WTC11 (cell line): ENCODE results near the gene DPH1. TPM values are rescaled to one million over a fixed set of nuclear protein-coding genes. Genes with fewer than 3 reads are reported as not detected.

Source experiments
- ATAC-seq: fragments of 200-7000 bp; cut with Tn5 transposase; 2 replicates; pipeline ENCODE4 v1.10.0; 2021; ENCODE audit warnings: mild to moderate bottlenecking, moderate library complexity
- CTCF ChIA-PET: fragments of 300-600 bp; sonication (Branson Sonifier 250); formaldehyde crosslinking; loops from one replicate; lab custom pipeline; 2021; ENCODE audit warnings: antibody characterized with exemption; lab: Charles Lee
- POLR2A ChIA-PET: fragments of 350-600 bp; sonication (Branson Sonifier 250); formaldehyde crosslinking; loops from one replicate; lab custom pipeline; 2021; ENCODE audit warnings: antibody characterized with exemption; lab: Charles Lee
- DNase-seq: peaks from one replicate; pipeline ENCODE4 v3.0.0; 2021; ENCODE audit warnings: low spot score
- H3K27ac Mint-ChIP-seq: 2 replicates; pipeline ENCODE4 v1.8.0; 2021; ENCODE audit warnings: mixed read lengths
- H3K27me3 Mint-ChIP-seq: 2 replicates; pipeline ENCODE4 v1.8.0; 2021; ENCODE audit warnings: low read depth, mild to moderate bottlenecking, moderate library complexity, mixed read lengths
- H3K36me3 Mint-ChIP-seq: 2 replicates; pipeline ENCODE4 v1.8.0; 2021; ENCODE audit warnings: mixed read lengths
- H3K4me1 Mint-ChIP-seq: 2 replicates; pipeline ENCODE4 v1.8.0; 2022; ENCODE audit warnings: mixed read lengths
- H3K4me3 Mint-ChIP-seq: 2 replicates; pipeline ENCODE4 v1.8.0; 2021; ENCODE audit warnings: mild to moderate bottlenecking, moderate library complexity, mixed read lengths
- H3K9me3 Mint-ChIP-seq: 2 replicates; pipeline ENCODE4 v1.8.0; 2021; ENCODE audit warnings: mixed read lengths
- CBFB ChIP-seq: sonication (generic); formaldehyde crosslinking; IDR thresholded peaks from 2 replicates; pipeline ENCODE4 v1.8.1; 2022; ENCODE audit warnings: mild to moderate bottlenecking, low read depth, missing genetic modification reagents
- E2F1 ChIP-seq: sonication (generic); formaldehyde crosslinking; IDR thresholded peaks from 2 replicates; pipeline ENCODE4 v1.8.0; 2022; ENCODE audit warnings: mild to moderate bottlenecking, missing genetic modification reagents
- EMX1 ChIP-seq: fragments of 250-450 bp; sonication (Bioruptor Pico); IDR thresholded peaks from 2 replicates; pipeline ENCODE4 v1.8.0; 2021; ENCODE audit warnings: mild to moderate bottlenecking
- ETV6 ChIP-seq: sonication (generic); formaldehyde crosslinking; IDR thresholded peaks from 2 replicates; pipeline ENCODE4 v1.8.1; 2022; ENCODE audit warnings: mild to moderate bottlenecking, missing genetic modification reagents
- FOXJ3 ChIP-seq: sonication (generic); formaldehyde crosslinking; IDR thresholded peaks from 2 replicates; pipeline ENCODE4 v1.9.0; 2021; ENCODE audit warnings: missing genetic modification reagents, mild to moderate bottlenecking, borderline replicate concordance
- KAT7 ChIP-seq: sonication (generic); formaldehyde crosslinking; IDR thresholded peaks from 2 replicates; pipeline ENCODE4 v1.8.1; 2023; ENCODE audit warnings: missing genetic modification reagents, mild to moderate bottlenecking, borderline replicate concordance
- MLX ChIP-seq: sonication (generic); formaldehyde crosslinking; IDR thresholded peaks from 2 replicates; pipeline ENCODE4 v1.8.1; 2023; ENCODE audit warnings: mild to moderate bottlenecking, missing genetic modification reagents, moderate library complexity
- MYBL2 ChIP-seq: sonication (generic); formaldehyde crosslinking; IDR thresholded peaks from 2 replicates; pipeline ENCODE4 v1.8.1; 2023; ENCODE audit warnings: mild to moderate bottlenecking, moderate library complexity, missing genetic modification reagents
- PRDM15 ChIP-seq: sonication (generic); formaldehyde crosslinking; IDR thresholded peaks from 2 replicates; pipeline ENCODE4 v1.8.0; 2022; ENCODE audit warnings: missing genetic modification reagents
- USF1 ChIP-seq: sonication (generic); formaldehyde crosslinking; IDR thresholded peaks from 2 replicates; pipeline ENCODE4 v1.8.0; 2022; ENCODE audit warnings: mild to moderate bottlenecking, missing genetic modification reagents
- ZBTB21 ChIP-seq: sonication (generic); formaldehyde crosslinking; IDR thresholded peaks from 2 replicates; pipeline ENCODE4 v1.8.1; 2023; ENCODE audit warnings: mild to moderate bottlenecking, missing genetic modification reagents, borderline replicate concordance
- ZNF121 ChIP-seq: sonication (generic); formaldehyde crosslinking; IDR thresholded peaks from 2 replicates; pipeline ENCODE4 v1.8.0; 2023; ENCODE audit warnings: missing genetic modification reagents
- ZNF138 ChIP-seq: sonication (generic); formaldehyde crosslinking; conservative IDR thresholded peaks from 2 replicates; pipeline ENCODE4 v1.8.1; 2022; ENCODE audit warnings: mild to moderate bottlenecking, moderate library complexity, missing genetic modification reagents
- ZNF219 ChIP-seq: sonication (generic); formaldehyde crosslinking; IDR thresholded peaks from 2 replicates; pipeline ENCODE4 v1.8.0; 2023; ENCODE audit warnings: missing genetic modification reagents, mild to moderate bottlenecking, borderline replicate concordance
- ZNF416 ChIP-seq: fragments of 250-450 bp; sonication (Bioruptor Pico); IDR thresholded peaks from 2 replicates; pipeline ENCODE4 v1.9.0; 2021; ENCODE audit warnings: mild to moderate bottlenecking, inconsistent platforms
- ZNF532 ChIP-seq: fragments of 250-450 bp; sonication (Bioruptor Pico); IDR thresholded peaks from 2 replicates; pipeline ENCODE4 v1.9.0; 2021; ENCODE audit warnings: mild to moderate bottlenecking, borderline replicate concordance
- total RNA-seq: library from RNA; stranded (reverse); gene quantifications from 3 replicates; pipeline ENCODE4 v1.2.3, GENCODE V29; 2021

The DPH1 gene
- total RNA-seq, 1 experiment from 2014 or later = 43.2 TPM

- H3K9me3 Mint-ChIP-seq = no peaks in the 10 kb centered on the region
- H3K4me3 Mint-ChIP-seq = peak overlapping the region; percentile 60
- DNase-seq (no peak), ATAC-seq (no peak)
- ChIA-PET CTCF (interaction anchor here (0.5 to 6.2 kb wide), 51 partner anchors 8 to 337 kb away, joined by 3 to 229 read pairs (median 5); partner anchors contain the start of genes DPH1, OVCA2, SGSM2 and TSR1), POLR2A (no interaction called here)
- peaks cover 67% of the 10 kb centered on the region for H3K27me3 Mint-ChIP-seq
- no peak overlapping the region for H3K27ac Mint-ChIP-seq
- TF ChIP-seq PRDM15 (CRISPR knock-in tag) (no peak), CBFB (CRISPR knock-in tag) (no peak), MLX (CRISPR knock-in tag) (no peak), ZNF219 (no peak), ZNF138 (CRISPR knock-in tag) (no peak), EMX1 (CRISPR knock-in tag) (no peak), ZBTB21 (no peak), USF1 (CRISPR knock-in tag) (no peak), KAT7 (CRISPR knock-in tag) (no peak), ETV6 (CRISPR knock-in tag) (no peak), ZNF532 (CRISPR knock-in tag) (no peak), E2F1 (CRISPR knock-in tag) (no peak), ZNF121 (no peak), ZNF416 (CRISPR knock-in tag) (no peak), MYBL2 (CRISPR knock-in tag) (no peak), FOXJ3 (no peak)
- H3K36me3 Mint-ChIP-seq = no peaks in the 10 kb centered on the region
- no peaks in the 10 kb centered on the region for H3K4me1 Mint-ChIP-seq
Measured at GRCh38 chr17:2054262-2054511, 24.2 kb downstream of the DPH1 start.
